B cell (primary cell): ENCODE data around the gene ATXN2. TPM values are rescaled to one million over a fixed set of nuclear protein-coding genes. Genes with fewer than 3 reads are reported as not detected.
"Not testable (repeated sequence)": the region's sequence is repeated elsewhere in the genome, so short reads cannot be mapped to it uniquely, and the experiment has no call there.

Experiments
- ATAC-seq: fragments of 200-7000 bp; cut with Tn5 transposase; one replicate; pipeline ENCODE4 v1.10.0; 2021; ENCODE audit warnings: low read depth, mild to moderate bottlenecking, moderate number of reproducible peaks, moderate library complexity
- CTCF ChIA-PET: fragments of 350-600 bp; sonication (Branson Sonifier 250); formaldehyde crosslinking; loops from one replicate; lab custom pipeline; 2021; ENCODE audit warnings: antibody characterized with exemption, inconsistent platforms; lab: Charles Lee
- POLR2A ChIA-PET: fragments of 350-600 bp; sonication (Branson Sonifier 250); formaldehyde crosslinking; loops from one replicate; lab custom pipeline; 2021; ENCODE audit warnings: antibody characterized with exemption; lab: Charles Lee
- DNase-seq: peaks from one replicate; pipeline ENCODE4 v3.0.0; 2013
- H2AFZ ChIP-seq: 2 replicates; pipeline ENCODE4 v1.6.1; 2012; ENCODE audit warnings: mild to moderate bottlenecking, low read depth, low read length; ENCODE audit not compliant: insufficient read depth, poor library complexity, severe bottlenecking
- H3K27ac ChIP-seq, 2 donors: 1 replicate in 1 of 2; 2 replicates in 1 of 2; pipeline ENCODE4 v1.5.1; 2012 to 2013; ENCODE audit warnings: low read length in 2 of 2, mild to moderate bottlenecking in 2 of 2, moderate library complexity in 1 of 2
- H3K27me3 ChIP-seq, 4 experiments: fragments of 200-600 bp in 1 of 4; sonication (generic) in 1 of 4; replicated peaks in 1 of 4; 1 replicate in 2 of 4; 2 replicates in 2 of 4; pipeline versions ENCODE4 v1.6.1 to v1.7.0; 2013 to 2016; ENCODE audit warnings: low read length in 3 of 4, mild to moderate bottlenecking in 2 of 4, mixed read lengths in 1 of 4, moderate library complexity in 1 of 4; ENCODE audit not compliant: insufficient read depth in 4 of 4, control insufficient read depth in 3 of 4; ENCODE audit errors: control extremely low read depth in 1 of 4
- H3K36me3 ChIP-seq, 2 experiments: replicated peaks in 1 of 2; 1 replicate in 1 of 2; 2 replicates in 1 of 2; pipeline versions ENCODE4 v1.6.1 to v1.7.1; 2013; ENCODE audit warnings: low read length in 1 of 2; ENCODE audit not compliant: insufficient read depth in 2 of 2, control insufficient read depth in 1 of 2; ENCODE audit errors: control extremely low read depth in 1 of 2, extremely low read depth in 1 of 2
- H3K4me1 ChIP-seq, 2 donors: fragments of 200-600 bp in 1 of 2; sonication (generic) in 1 of 2; 1 replicate in 1 of 2; 2 replicates in 1 of 2; pipeline versions ENCODE4 v1.5.1 to v1.6.1; 2013 to 2017; ENCODE audit warnings: low read length in 2 of 2; ENCODE audit not compliant: control insufficient read depth in 2 of 2, insufficient read depth in 2 of 2
- H3K4me2 ChIP-seq: replicated peaks from 2 replicates; pipeline ENCODE3; 2012; ENCODE audit warnings: mild to moderate bottlenecking, low read depth, low read length; ENCODE audit not compliant: poor library complexity, severe bottlenecking
- H3K4me3 ChIP-seq, 5 experiments: fragments of 200-600 bp in 1 of 5; sonication (generic) in 1 of 5; 1 replicate in 3 of 5; 2 replicates in 2 of 5; pipeline versions ENCODE4 v1.5.1 to v1.7.0; 2011 to 2016; ENCODE audit warnings: low read length in 4 of 5, mild to moderate bottlenecking in 4 of 5, low read depth in 2 of 5, control low read depth in 1 of 5, moderate library complexity in 1 of 5; ENCODE audit not compliant: insufficient read depth in 1 of 5; ENCODE audit errors: control extremely low read depth in 1 of 5, extremely low read depth in 1 of 5
- H3K79me2 ChIP-seq: fragments of 200-600 bp; sonication (generic); one replicate; pipeline ENCODE4 v1.6.0; 2016; ENCODE audit warnings: low read length; ENCODE audit not compliant: control insufficient read depth, insufficient read depth
- H3K9ac ChIP-seq: fragments of 200-600 bp; sonication (generic); 2 replicates; pipeline ENCODE4 v1.6.1; 2017; ENCODE audit warnings: mild to moderate bottlenecking, low read length, moderate library complexity
- H3K9me3 ChIP-seq, 3 donors: one replicate each; pipeline versions ENCODE4 v1.6.1 to v1.7.1; 2013; ENCODE audit warnings: low read length in 2 of 3; ENCODE audit not compliant: control insufficient read depth in 2 of 3, insufficient read depth in 1 of 3; ENCODE audit errors: control extremely low read depth in 1 of 3
- H4K20me1 ChIP-seq: 2 replicates; pipeline ENCODE4 v1.6.0; 2012; ENCODE audit warnings: mild to moderate bottlenecking, low read length; ENCODE audit not compliant: insufficient read depth, control insufficient read depth, poor library complexity, severe bottlenecking
- H3K27ac Mint-ChIP-seq: one replicate; pipeline ENCODE4 v1.8.0; 2021; ENCODE audit warnings: mixed read lengths
- H3K27me3 Mint-ChIP-seq: one replicate; pipeline ENCODE4 v1.8.0; 2021; ENCODE audit warnings: mixed read lengths
- H3K4me1 Mint-ChIP-seq: one replicate; pipeline ENCODE4 v1.8.0; 2021; ENCODE audit warnings: mixed read lengths
- H3K4me3 Mint-ChIP-seq: one replicate; pipeline ENCODE4 v1.8.0; 2021; ENCODE audit warnings: mixed read lengths
- H3K9me3 Mint-ChIP-seq: one replicate; pipeline ENCODE4 v1.8.0; 2022; ENCODE audit warnings: mixed read lengths; ENCODE audit not compliant: insufficient read depth
- CTCF ChIP-seq: fragments of 200-600 bp; IDR thresholded peaks from one replicate; pipeline ENCODE4 v1.8.0; 2022; ENCODE audit warnings: antibody characterized with exemption, mild to moderate bottlenecking
- EZH2 ChIP-seq: IDR thresholded peaks from 2 replicates; pipeline ENCODE4 v1.6.1; 2012; ENCODE audit warnings: borderline replicate concordance, low read depth, mild to moderate bottlenecking, moderate library complexity, low read length; ENCODE audit not compliant: insufficient read depth, poor library complexity, severe bottlenecking
- WGBS: methylation state at CpG from one replicate; pipeline ENCODE4 v1.1.5; 2013; ENCODE audit warnings: missing lambda C conversion rate; ENCODE audit not compliant: insufficient coverage; 5-methylcytosine and 5-hydroxymethylcytosine counted together
- intact Hi-C: fragments of 100-400 bp; cut with micrococcal nuclease; formaldehyde crosslinking; loops from one replicate; pipeline ENCODE4 v1.10.0; 2022
- polyA plus RNA-seq: library from polyadenylated mRNA; depleted of rRNA; stranded (reverse); fragments of >200 nt; gene quantifications from 2 replicates; pipeline ENCODE4 v1.2.3, GENCODE V29; 2012
- total RNA-seq, 2 donors: library from RNA; stranded (reverse); fragments of 120-200 nt in 1 of 2; gene quantifications; 1 replicate in 1 of 2; 2 replicates in 1 of 2; pipeline versions ENCODE4 v1.2.3 to v1.2.4, GENCODE V29; 2013 to 2022

ATXN2 gene
- total and polyA plus RNA-seq, 2 donors (not counting 1 experiment from before 2014, with no cell fraction given): 28.2 to 83.8 TPM

- WGBS: 100% methylated on average over 3 of the region's 6 CpGs
- no peak overlapping the region for H3K9ac ChIP-seq
- ChIA-PET POLR2A (interaction anchor here (0.6 kb wide), 1 partner anchor 90 kb away, joined by 4 read pairs; no protein-coding TSS in a partner anchor), CTCF (interaction anchor here (0.9 kb wide), 1 partner anchor 173 kb away, joined by 3 read pairs; no protein-coding TSS in a partner anchor)
- no peaks in the 10 kb centered on the region for H3K36me3 ChIP-seq
- intact Hi-C loops: no loop called here
- DNase-seq: no peak
- TF ChIP-seq CTCF (no peak), EZH2 (no peak)
- H3K4me1 ChIP-seq: no peaks in the 10 kb centered on the region
- H3K79me2 ChIP-seq: peaks cover 61% of the 10 kb centered on the region
- no peaks in the 10 kb centered on the region for H3K9me3 ChIP-seq
- ATAC-seq: no peak
- Mint-ChIP-seq H3K9me3 (no peaks in the 10 kb centered on the region), H3K4me1 (peaks cover 26% of the 10 kb centered on the region), H3K27ac (no peak overlapping the region), H3K27me3 (no peaks in the 10 kb centered on the region), H3K4me3 (no peak overlapping the region)
- H3K4me3 ChIP-seq: no peak overlapping the region
- no peaks in the 10 kb centered on the region for H3K27me3 ChIP-seq
- no peak overlapping the region for H2AFZ ChIP-seq
- H3K4me2 ChIP-seq: no peak overlapping the region
- H4K20me1 ChIP-seq: peaks cover 14% of the 10 kb centered on the region
- H3K27ac ChIP-seq: no peak overlapping the region
Measured at GRCh38 chr12:111569363-111570083, 29.6 kb downstream of the ATXN2 start.

- DNase-seq, H3K27ac Mint-ChIP-seq, ATAC-seq, H3K4me1 ChIP-seq, H2AFZ ChIP-seq, intact Hi-C loops, H3K27me3 Mint-ChIP-seq, H3K4me2 ChIP-seq, H3K4me3 Mint-ChIP-seq, H3K9ac ChIP-seq, H3K27me3 ChIP-seq, H3K27ac ChIP-seq, H3K9me3 Mint-ChIP-seq, H3K4me3 ChIP-seq, POLR2A ChIA-PET, H3K36me3 ChIP-seq, H3K9me3 ChIP-seq, CTCF ChIA-PET: not testable (repeated sequence)
- WGBS: 97% methylated on average over 5 of the region's 10 CpGs
- Histone ChIP-seq H3K79me2 (peaks cover 58% of the 10 kb centered on the region), H4K20me1 (peaks cover 48% of the 10 kb centered on the region)
- H3K4me1 Mint-ChIP-seq: peaks cover 30% of the 10 kb centered on the region
Measured at GRCh38 chr12:111560844-111561243, 38.3 kb downstream of the ATXN2 start.
